ENCODE results near the gene ASCC1. TPM values are rescaled to one million over a fixed set of nuclear protein-coding genes. Genes with fewer than 3 reads are reported as not detected.

Gene ASCC1
- total and polyA plus RNA-seq, 2 of the 13 experiments (the other 11 are each of a cell fraction or from before 2014, with no cell fraction given): 21.6 to 30.1 TPM

DNA sequence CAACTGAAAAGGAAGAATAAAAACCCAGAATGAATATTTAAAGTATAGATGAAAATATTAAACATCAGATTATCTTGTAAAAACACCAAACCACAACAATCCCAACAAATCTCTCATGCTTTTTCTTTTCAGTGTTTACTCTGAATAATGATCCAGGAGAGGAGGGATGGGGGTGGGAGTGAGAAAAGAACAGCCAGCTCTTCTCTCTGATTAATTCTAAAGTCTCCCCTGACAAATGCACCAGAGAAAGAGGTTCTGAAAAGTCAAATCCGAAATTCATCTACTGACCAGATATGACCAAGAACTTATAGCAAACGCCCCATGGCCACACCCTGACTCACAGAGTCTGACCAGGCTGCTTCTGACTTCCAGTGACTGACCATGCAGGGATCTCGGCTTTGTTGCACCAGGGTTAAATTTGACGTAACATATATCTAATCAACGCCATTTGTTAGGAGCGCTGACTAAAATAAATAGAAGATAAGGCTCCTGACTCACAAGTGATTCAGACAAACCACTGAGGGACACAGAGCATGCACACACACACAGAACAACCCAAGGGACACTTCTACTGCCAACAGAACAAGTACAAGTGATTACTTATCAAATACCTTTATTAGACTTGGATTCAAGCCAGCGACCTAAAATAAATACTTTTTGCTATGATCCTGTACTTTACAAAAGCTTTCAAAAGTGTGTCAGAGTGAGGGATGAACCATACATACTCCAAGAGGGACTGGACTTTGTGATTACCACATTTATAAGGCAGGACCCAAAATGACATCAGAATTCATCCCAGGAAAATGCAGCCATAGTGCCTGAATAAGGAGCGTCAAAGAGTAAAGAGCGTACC lies 118.4 kb downstream of the ASCC1 start (continued):
- TF ChIP-seq, protein P1, sequence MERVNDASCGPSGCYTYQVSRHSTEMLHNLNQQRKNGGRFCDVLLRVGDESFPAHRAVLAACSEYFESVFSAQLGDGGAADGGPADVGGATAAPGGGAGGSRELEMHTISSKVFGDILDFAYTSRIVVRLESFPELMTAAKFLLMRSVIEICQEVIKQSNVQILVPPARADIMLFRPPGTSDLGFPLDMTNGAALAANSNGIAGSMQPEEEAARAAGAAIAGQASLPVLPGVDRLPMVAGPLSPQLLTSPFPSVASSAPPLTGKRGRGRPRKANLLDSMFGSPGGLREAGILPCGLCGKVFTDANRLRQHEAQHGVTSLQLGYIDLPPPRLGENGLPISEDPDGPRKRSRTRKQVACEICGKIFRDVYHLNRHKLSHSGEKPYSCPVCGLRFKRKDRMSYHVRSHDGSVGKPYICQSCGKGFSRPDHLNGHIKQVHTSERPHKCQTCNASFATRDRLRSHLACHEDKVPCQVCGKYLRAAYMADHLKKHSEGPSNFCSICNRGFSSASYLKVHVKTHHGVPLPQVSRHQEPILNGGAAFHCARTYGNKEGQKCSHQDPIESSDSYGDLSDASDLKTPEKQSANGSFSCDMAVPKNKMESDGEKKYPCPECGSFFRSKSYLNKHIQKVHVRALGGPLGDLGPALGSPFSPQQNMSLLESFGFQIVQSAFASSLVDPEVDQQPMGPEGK (CRISPR knock-in tag; IDR thresholded peaks at IDR 0.05): no peak
- TF ChIP-seq ZNF558 (CRISPR knock-in tag; IDR thresholded peaks at IDR 0.05; ENCODE audit: borderline replicate concordance) (no peak), TP53 (CRISPR knock-in tag; conservative IDR thresholded peaks at IDR 0.05) (no peak), CAMTA2 (CRISPR knock-in tag; IDR thresholded peaks at IDR 0.05; ENCODE audit: borderline replicate concordance) (no peak), ZNF232 (CRISPR knock-in tag; IDR thresholded peaks at IDR 0.05; ENCODE audit: borderline replicate concordance) (no peak), ZNF674 (CRISPR knock-in tag; IDR thresholded peaks at IDR 0.05; ENCODE audit: low read depth) (no peak), GATAD2A (CRISPR knock-in tag; IDR thresholded peaks at IDR 0.05) (peak; percentile 50), ZNF460 (CRISPR knock-in tag; IDR thresholded peaks at IDR 0.05; ENCODE audit: borderline replicate concordance) (no peak), ZNF251 (CRISPR knock-in tag; IDR thresholded peaks at IDR 0.05) (no peak), MXI1 (IDR thresholded peaks at IDR 0.05; ENCODE audit: borderline replicate concordance, low read depth, low read length) (no peak; the same call in 2 of the 3 replicates), KDM5A (IDR thresholded peaks at IDR 0.05; ENCODE audit: borderline replicate concordance, low read length) (no peak)
- TF ChIP-seq, protein P2, sequence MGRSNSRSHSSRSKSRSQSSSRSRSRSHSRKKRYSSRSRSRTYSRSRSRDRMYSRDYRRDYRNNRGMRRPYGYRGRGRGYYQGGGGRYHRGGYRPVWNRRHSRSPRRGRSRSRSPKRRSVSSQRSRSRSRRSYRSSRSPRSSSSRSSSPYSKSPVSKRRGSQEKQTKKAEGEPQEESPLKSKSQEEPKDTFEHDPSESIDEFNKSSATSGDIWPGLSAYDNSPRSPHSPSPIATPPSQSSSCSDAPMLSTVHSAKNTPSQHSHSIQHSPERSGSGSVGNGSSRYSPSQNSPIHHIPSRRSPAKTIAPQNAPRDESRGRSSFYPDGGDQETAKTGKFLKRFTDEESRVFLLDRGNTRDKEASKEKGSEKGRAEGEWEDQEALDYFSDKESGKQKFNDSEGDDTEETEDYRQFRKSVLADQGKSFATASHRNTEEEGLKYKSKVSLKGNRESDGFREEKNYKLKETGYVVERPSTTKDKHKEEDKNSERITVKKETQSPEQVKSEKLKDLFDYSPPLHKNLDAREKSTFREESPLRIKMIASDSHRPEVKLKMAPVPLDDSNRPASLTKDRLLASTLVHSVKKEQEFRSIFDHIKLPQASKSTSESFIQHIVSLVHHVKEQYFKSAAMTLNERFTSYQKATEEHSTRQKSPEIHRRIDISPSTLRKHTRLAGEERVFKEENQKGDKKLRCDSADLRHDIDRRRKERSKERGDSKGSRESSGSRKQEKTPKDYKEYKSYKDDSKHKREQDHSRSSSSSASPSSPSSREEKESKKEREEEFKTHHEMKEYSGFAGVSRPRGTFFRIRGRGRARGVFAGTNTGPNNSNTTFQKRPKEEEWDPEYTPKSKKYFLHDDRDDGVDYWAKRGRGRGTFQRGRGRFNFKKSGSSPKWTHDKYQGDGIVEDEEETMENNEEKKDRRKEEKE (IDR thresholded peaks at IDR 0.05): no peak
- TF ChIP-seq, protein P3, sequence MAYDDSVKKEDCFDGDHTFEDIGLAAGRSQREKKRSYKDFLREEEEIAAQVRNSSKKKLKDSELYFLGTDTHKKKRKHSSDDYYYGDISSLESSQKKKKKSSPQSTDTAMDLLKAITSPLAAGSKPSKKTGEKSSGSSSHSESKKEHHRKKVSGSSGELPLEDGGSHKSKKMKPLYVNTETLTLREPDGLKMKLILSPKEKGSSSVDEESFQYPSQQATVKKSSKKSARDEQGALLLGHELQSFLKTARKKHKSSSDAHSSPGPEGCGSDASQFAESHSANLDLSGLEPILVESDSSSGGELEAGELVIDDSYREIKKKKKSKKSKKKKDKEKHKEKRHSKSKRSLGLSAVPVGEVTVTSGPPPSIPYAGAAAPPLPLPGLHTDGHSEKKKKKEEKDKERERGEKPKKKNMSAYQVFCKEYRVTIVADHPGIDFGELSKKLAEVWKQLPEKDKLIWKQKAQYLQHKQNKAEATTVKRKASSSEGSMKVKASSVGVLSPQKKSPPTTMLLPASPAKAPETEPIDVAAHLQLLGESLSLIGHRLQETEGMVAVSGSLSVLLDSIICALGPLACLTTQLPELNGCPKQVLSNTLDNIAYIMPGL (CRISPR knock-in tag; IDR thresholded peaks at IDR 0.05; ENCODE audit: borderline replicate concordance in 1 of 2, low read depth in 1 of 2): peak in 1 of 2 experiments; percentile 13; a peak in 1 of 4 replicates
- TF ChIP-seq, protein P4, sequence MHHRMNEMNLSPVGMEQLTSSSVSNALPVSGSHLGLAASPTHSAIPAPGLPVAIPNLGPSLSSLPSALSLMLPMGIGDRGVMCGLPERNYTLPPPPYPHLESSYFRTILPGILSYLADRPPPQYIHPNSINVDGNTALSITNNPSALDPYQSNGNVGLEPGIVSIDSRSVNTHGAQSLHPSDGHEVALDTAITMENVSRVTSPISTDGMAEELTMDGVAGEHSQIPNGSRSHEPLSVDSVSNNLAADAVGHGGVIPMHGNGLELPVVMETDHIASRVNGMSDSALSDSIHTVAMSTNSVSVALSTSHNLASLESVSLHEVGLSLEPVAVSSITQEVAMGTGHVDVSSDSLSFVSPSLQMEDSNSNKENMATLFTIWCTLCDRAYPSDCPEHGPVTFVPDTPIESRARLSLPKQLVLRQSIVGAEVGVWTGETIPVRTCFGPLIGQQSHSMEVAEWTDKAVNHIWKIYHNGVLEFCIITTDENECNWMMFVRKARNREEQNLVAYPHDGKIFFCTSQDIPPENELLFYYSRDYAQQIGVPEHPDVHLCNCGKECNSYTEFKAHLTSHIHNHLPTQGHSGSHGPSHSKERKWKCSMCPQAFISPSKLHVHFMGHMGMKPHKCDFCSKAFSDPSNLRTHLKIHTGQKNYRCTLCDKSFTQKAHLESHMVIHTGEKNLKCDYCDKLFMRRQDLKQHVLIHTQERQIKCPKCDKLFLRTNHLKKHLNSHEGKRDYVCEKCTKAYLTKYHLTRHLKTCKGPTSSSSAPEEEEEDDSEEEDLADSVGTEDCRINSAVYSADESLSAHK (CRISPR knock-in tag; IDR thresholded peaks at IDR 0.05; ENCODE audit: borderline replicate concordance): no peak

Measured in HepG2 (cell line).